Liver (tissue), 9 donors: ENCODE measurements around the gene NOVA2. TPM values are rescaled to one million over a fixed set of nuclear protein-coding genes. Genes with fewer than 3 reads are reported as not detected.

Experiments
- DNase-seq: peaks from one replicate; pipeline ENCODE4 v3.0.0-alpha.2; 2017; ENCODE audit warnings: low spot score
- H3K27ac ChIP-seq, 2 donors: one replicate each; pipeline ENCODE4 v1.7.0; 2013; ENCODE audit warnings: inconsistent platforms in 2 of 2, low read length in 2 of 2, control low read depth in 1 of 2, low read depth in 1 of 2, mild to moderate bottlenecking in 1 of 2
- H3K27me3 ChIP-seq, 4 donors: one replicate each; pipeline versions ENCODE4 v1.6.1 to v1.7.0; 2013; ENCODE audit warnings: low read length in 3 of 4, inconsistent platforms in 1 of 4, mild to moderate bottlenecking in 1 of 4, moderate library complexity in 1 of 4; ENCODE audit not compliant: control insufficient read depth in 4 of 4, insufficient read depth in 4 of 4
- H3K36me3 ChIP-seq, 4 donors: one replicate each; pipeline versions ENCODE4 v1.6.1 to v1.7.0; 2013; ENCODE audit warnings: low read length in 3 of 4, mild to moderate bottlenecking in 3 of 4, low read depth in 1 of 4, moderate library complexity in 1 of 4; ENCODE audit not compliant: control insufficient read depth in 4 of 4, insufficient read depth in 3 of 4
- H3K4me1 ChIP-seq, 4 donors: one replicate each; pipeline versions ENCODE4 v1.6.1 to v1.7.0; 2013; ENCODE audit warnings: low read length in 3 of 4, mild to moderate bottlenecking in 3 of 4, moderate library complexity in 1 of 4; ENCODE audit not compliant: control insufficient read depth in 4 of 4, insufficient read depth in 4 of 4
- H3K4me3 ChIP-seq, 3 donors: one replicate each; pipeline versions ENCODE4 v1.6.1 to v1.7.0; 2013; ENCODE audit warnings: low read length in 3 of 3, control low read depth in 1 of 3, low read depth in 1 of 3, mild to moderate bottlenecking in 1 of 3
- H3K9ac ChIP-seq, 2 donors: one replicate each; pipeline ENCODE4 v1.7.0; 2013; ENCODE audit warnings: low read length in 2 of 2, mild to moderate bottlenecking in 2 of 2, moderate library complexity in 2 of 2, control low read depth in 1 of 2, low read depth in 1 of 2
- H3K9me3 ChIP-seq, 4 donors: one replicate each; pipeline versions ENCODE4 v1.6.1 to v1.7.0; 2013; ENCODE audit warnings: low read length in 3 of 4; ENCODE audit not compliant: control insufficient read depth in 4 of 4
- ATF3 ChIP-seq: IDR thresholded peaks from 2 replicates; pipeline ENCODE4 v1.6.1; 2016; ENCODE audit warnings: antibody characterized with exemption
- EGR1 ChIP-seq, 2 donors: IDR thresholded peaks; 2 replicates each; pipeline ENCODE4 v1.6.1; 2016 to 2018; ENCODE audit warnings: antibody characterized with exemption in 2 of 2, low read depth in 2 of 2
- GABPA ChIP-seq, 2 donors: IDR thresholded peaks in 1 of 2; conservative IDR thresholded peaks in 1 of 2; 2 replicates each; pipeline ENCODE4 v1.6.1; 2016; ENCODE audit warnings: antibody characterized with exemption in 2 of 2, mild to moderate bottlenecking in 1 of 2, moderate library complexity in 1 of 2
- HNF4A ChIP-seq, 2 donors: conservative IDR thresholded peaks; 2 replicates each; pipeline ENCODE4 v1.6.1; 2016; ENCODE audit warnings: antibody characterized with exemption in 2 of 2, mild to moderate bottlenecking in 2 of 2
- NR2F2 ChIP-seq: IDR thresholded peaks from 2 replicates; pipeline ENCODE4 v1.6.1; 2016; ENCODE audit warnings: antibody characterized with exemption
- RXRA ChIP-seq, 2 donors: IDR thresholded peaks; 2 replicates each; pipeline ENCODE4 v1.6.1; 2017 to 2018; ENCODE audit warnings: antibody characterized with exemption in 2 of 2, mild to moderate bottlenecking in 1 of 2
- YY1 ChIP-seq: IDR thresholded peaks from 2 replicates; pipeline ENCODE4 v1.6.1; 2016; ENCODE audit warnings: antibody characterized with exemption, mild to moderate bottlenecking
- WGBS: extraction: QIAGEN DNeasy Blood & Tissue Kit; methylation state at CpG from one replicate; pipeline ENCODE4 v1.1.7; 2013; 5-methylcytosine and 5-hydroxymethylcytosine counted together
- polyA plus RNA-seq, 2 donors: library from polyadenylated mRNA; stranded (reverse) in 1 of 2; unstranded in 1 of 2; fragments of 200-250 nt in 1 of 2; fragments of >200 nt in 1 of 2; fragmentation: Nextera tagmentation in 1 of 2; extraction: Ambion mirVana in 1 of 2; gene quantifications; one replicate each; pipeline versions ENCODE4 v1.2.1 to v1.2.3, GENCODE V29; 2013 to 2015
- total RNA-seq, 2 donors: library from RNA; depleted of rRNA; stranded (reverse); fragments of >200 nt; gene quantifications; one replicate each; pipeline ENCODE4 v1.2.3, GENCODE V29; 2014
- TF ChIP-seq, protein P1 (sequence below): fragments of 150-350 bp; IDR thresholded peaks from 2 replicates; pipeline ENCODE4 v1.5.1; 2017; ENCODE audit warnings: improper control_type of control experiment, low read depth, low read length; ENCODE audit not compliant: missing input control
- TF ChIP-seq, protein P2 (sequence below): IDR thresholded peaks from 2 replicates; pipeline ENCODE4 v1.6.1; 2016; ENCODE audit warnings: antibody characterized with exemption
- TF ChIP-seq, protein P3 (sequence below): IDR thresholded peaks from 2 replicates; pipeline ENCODE4 v1.6.1; 2016; ENCODE audit warnings: antibody characterized with exemption, mild to moderate bottlenecking
- TF ChIP-seq, protein P4 (sequence below): IDR thresholded peaks from 2 replicates; pipeline ENCODE4 v1.6.1; 2016; ENCODE audit warnings: antibody characterized with exemption
- donor health status: healthy.
- donor health status: healthy.
- donor health status: healthy.
- donor health status: healthy.
- donor health status: healthy.

Gene NOVA2
- total and polyA plus RNA-seq, 4 donors = 0.31 to 1.6 (median 0.42) TPM

GRCh38 chr19:45939792-45940514 lies 33.7 kb downstream of the NOVA2 start:
- Histone ChIP-seq H3K4me3 (no peak overlapping the region), H3K9me3 (no peaks in the 10 kb centered on the region), H3K27ac (no peak overlapping the region), H3K4me1 (peaks cover 0 to 2% (median under 1%) of the 10 kb centered on the region in 4 donors), H3K27me3 (peaks cover 0 to 3% (median 1%) of the 10 kb centered on the region in 4 donors), H3K36me3 (no peaks in the 10 kb centered on the region), H3K9ac (no peak overlapping the region)
- 27% methylated on average over 67 of the region's 67 CpGs for WGBS
- no peak for TF ChIP-seq ATF3
- TF ChIP-seq, protein P1, sequence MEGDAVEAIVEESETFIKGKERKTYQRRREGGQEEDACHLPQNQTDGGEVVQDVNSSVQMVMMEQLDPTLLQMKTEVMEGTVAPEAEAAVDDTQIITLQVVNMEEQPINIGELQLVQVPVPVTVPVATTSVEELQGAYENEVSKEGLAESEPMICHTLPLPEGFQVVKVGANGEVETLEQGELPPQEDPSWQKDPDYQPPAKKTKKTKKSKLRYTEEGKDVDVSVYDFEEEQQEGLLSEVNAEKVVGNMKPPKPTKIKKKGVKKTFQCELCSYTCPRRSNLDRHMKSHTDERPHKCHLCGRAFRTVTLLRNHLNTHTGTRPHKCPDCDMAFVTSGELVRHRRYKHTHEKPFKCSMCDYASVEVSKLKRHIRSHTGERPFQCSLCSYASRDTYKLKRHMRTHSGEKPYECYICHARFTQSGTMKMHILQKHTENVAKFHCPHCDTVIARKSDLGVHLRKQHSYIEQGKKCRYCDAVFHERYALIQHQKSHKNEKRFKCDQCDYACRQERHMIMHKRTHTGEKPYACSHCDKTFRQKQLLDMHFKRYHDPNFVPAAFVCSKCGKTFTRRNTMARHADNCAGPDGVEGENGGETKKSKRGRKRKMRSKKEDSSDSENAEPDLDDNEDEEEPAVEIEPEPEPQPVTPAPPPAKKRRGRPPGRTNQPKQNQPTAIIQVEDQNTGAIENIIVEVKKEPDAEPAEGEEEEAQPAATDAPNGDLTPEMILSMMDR = no peak
- DNase-seq = no peak

- no peak for DNase-seq
- 73% methylated on average over 3 of the region's 3 CpGs for WGBS
- Histone ChIP-seq H3K27me3 (peaks cover 0 to 3% (median 1%) of the 10 kb centered on the region in 4 donors), H3K9me3 (no peaks in the 10 kb centered on the region), H3K4me3 (no peak overlapping the region), H3K27ac (no peak overlapping the region), H3K9ac (no peak overlapping the region), H3K4me1 (peaks cover 0 to 2% (median under 1%) of the 10 kb centered on the region in 4 donors), H3K36me3 (no peaks in the 10 kb centered on the region)
- TF ChIP-seq NR2F2 (no peak), GABPA (IDR thresholded peaks at IDR 0.05 in 1 of 2, conservative IDR thresholded peaks at IDR 0.05 in 1 of 2) (peak; percentile 43 to 48)
Measured at GRCh38 chr19:45938733-45939319, 34.8 kb downstream of the NOVA2 start.

DNA sequence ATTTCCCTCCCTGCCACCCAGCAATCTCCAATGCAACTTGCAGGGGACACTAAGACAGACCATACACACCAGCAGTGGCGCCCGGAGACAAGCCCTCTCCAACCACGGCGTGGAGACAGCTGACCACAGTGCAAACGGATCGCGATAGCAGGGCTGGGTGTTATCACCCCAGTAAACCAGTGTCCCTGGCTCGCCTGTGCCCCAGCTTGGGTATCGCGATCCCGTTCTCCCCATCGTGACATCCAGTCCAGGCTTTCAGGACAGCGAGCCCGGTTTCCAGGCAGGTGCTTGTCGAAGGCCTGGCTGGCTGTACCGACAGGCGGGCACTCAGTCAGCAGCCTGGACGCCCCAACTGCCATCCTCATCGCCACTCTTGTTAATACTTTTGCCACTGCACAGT lies 38.4 kb downstream of the NOVA2 start:
- DNase-seq = no peak
- Histone ChIP-seq H3K36me3 (no peaks in the 10 kb centered on the region), H3K4me1 (no peaks in the 10 kb centered on the region), H3K9me3 (no peaks in the 10 kb centered on the region), H3K9ac (no peak overlapping the region), H3K27me3 (peaks cover 0 to 3% (median 1%) of the 10 kb centered on the region in 4 donors), H3K27ac (no peak overlapping the region), H3K4me3 (no peak overlapping the region)
- WGBS = 64% methylated on average over 19 of the region's 19 CpGs
- TF ChIP-seq RXRA (IDR thresholded peaks at IDR 0.05) (no peak), EGR1 (IDR thresholded peaks at IDR 0.05; ENCODE audit: low read depth in 2 of 2) (no peak)

- Histone ChIP-seq H3K27me3 (peaks cover 0 to 3% (median 1%) of the 10 kb centered on the region in 4 donors), H3K9ac (no peak overlapping the region), H3K27ac (no peak overlapping the region), H3K36me3 (no peaks in the 10 kb centered on the region), H3K4me1 (no peaks in the 10 kb centered on the region), H3K9me3 (no peaks in the 10 kb centered on the region), H3K4me3 (no peak overlapping the region)
- 30% methylated on average over 19 of the region's 19 CpGs for WGBS
- no peak for DNase-seq
- TF ChIP-seq, protein P2, sequence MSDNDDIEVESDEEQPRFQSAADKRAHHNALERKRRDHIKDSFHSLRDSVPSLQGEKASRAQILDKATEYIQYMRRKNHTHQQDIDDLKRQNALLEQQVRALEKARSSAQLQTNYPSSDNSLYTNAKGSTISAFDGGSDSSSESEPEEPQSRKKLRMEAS = no peak
- TF ChIP-seq, protein P3, sequence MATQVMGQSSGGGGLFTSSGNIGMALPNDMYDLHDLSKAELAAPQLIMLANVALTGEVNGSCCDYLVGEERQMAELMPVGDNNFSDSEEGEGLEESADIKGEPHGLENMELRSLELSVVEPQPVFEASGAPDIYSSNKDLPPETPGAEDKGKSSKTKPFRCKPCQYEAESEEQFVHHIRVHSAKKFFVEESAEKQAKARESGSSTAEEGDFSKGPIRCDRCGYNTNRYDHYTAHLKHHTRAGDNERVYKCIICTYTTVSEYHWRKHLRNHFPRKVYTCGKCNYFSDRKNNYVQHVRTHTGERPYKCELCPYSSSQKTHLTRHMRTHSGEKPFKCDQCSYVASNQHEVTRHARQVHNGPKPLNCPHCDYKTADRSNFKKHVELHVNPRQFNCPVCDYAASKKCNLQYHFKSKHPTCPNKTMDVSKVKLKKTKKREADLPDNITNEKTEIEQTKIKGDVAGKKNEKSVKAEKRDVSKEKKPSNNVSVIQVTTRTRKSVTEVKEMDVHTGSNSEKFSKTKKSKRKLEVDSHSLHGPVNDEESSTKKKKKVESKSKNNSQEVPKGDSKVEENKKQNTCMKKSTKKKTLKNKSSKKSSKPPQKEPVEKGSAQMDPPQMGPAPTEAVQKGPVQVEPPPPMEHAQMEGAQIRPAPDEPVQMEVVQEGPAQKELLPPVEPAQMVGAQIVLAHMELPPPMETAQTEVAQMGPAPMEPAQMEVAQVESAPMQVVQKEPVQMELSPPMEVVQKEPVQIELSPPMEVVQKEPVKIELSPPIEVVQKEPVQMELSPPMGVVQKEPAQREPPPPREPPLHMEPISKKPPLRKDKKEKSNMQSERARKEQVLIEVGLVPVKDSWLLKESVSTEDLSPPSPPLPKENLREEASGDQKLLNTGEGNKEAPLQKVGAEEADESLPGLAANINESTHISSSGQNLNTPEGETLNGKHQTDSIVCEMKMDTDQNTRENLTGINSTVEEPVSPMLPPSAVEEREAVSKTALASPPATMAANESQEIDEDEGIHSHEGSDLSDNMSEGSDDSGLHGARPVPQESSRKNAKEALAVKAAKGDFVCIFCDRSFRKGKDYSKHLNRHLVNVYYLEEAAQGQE = no peak
- TF ChIP-seq HNF4A (conservative IDR thresholded peaks at IDR 0.05) (no peak), RXRA (IDR thresholded peaks at IDR 0.05) (no peak), YY1 (no peak), EGR1 (IDR thresholded peaks at IDR 0.05; ENCODE audit: low read depth in 2 of 2) (no peak)
- TF ChIP-seq, protein P4, sequence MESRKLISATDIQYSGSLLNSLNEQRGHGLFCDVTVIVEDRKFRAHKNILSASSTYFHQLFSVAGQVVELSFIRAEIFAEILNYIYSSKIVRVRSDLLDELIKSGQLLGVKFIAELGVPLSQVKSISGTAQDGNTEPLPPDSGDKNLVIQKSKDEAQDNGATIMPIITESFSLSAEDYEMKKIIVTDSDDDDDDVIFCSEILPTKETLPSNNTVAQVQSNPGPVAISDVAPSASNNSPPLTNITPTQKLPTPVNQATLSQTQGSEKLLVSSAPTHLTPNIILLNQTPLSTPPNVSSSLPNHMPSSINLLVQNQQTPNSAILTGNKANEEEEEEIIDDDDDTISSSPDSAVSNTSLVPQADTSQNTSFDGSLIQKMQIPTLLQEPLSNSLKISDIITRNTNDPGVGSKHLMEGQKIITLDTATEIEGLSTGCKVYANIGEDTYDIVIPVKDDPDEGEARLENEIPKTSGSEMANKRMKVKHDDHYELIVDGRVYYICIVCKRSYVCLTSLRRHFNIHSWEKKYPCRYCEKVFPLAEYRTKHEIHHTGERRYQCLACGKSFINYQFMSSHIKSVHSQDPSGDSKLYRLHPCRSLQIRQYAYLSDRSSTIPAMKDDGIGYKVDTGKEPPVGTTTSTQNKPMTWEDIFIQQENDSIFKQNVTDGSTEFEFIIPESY = no peak
Measured at GRCh38 chr19:45934551-45935230, 39.0 kb downstream of the NOVA2 start.
